ENCODE results near the gene TMED1.
"Not testable (repeated sequence)": the region's sequence is repeated elsewhere in the genome, so short reads cannot be mapped to it uniquely, and the experiment has no call there.

The TMED1 gene

GRCh38 chr19:10842788-10843187, 6.8 kb upstream of the TMED1 start:
- TF ChIP-seq FOXP2 (optimal IDR thresholded peaks at IDR 0.05; ENCODE audit: control extremely low read depth, extremely low read length, insufficient read depth) = no peak
- TF ChIP-seq EZH2 (IDR thresholded peaks at IDR 0.05) = no peak
- no peak for TF ChIP-seq POLR2AphosphoS5 (IDR thresholded peaks at IDR 0.05; ENCODE audit: borderline replicate concordance, low read depth, low read length)
- Histone ChIP-seq H3K9me3 (ENCODE audit: low read depth, low read length) (no peaks in the 10 kb centered on the region), H3K4me3 (no peak overlapping the region), H3K9ac (ENCODE audit: insufficient read length) (no peak overlapping the region), H3K27ac (no peak overlapping the region), H3K36me3 (ENCODE audit: insufficient read depth, low read length) (no peaks in the 10 kb centered on the region)
- no peak for DNase-seq (ENCODE audit: low read depth, low spot score)

- no peak for TF ChIP-seq POLR2AphosphoS5 (IDR thresholded peaks at IDR 0.05; ENCODE audit: borderline replicate concordance, low read depth, low read length)
- TF ChIP-seq FOXP2 (optimal IDR thresholded peaks at IDR 0.05; ENCODE audit: control extremely low read depth, extremely low read length, insufficient read depth) = no peak
- no peak for TF ChIP-seq EZH2 (IDR thresholded peaks at IDR 0.05)
- Histone ChIP-seq H3K9me3 (ENCODE audit: low read depth, low read length) (no peaks in the 10 kb centered on the region), H3K36me3 (ENCODE audit: insufficient read depth, low read length) (no peaks in the 10 kb centered on the region), H3K27ac (no peak overlapping the region), H3K4me3 (no peak overlapping the region), H3K9ac (ENCODE audit: insufficient read length) (no peak overlapping the region)
- no peak for DNase-seq (ENCODE audit: low read depth, low spot score)
These were observed 3.4 kb upstream of the TMED1 start for GRCh38 chr19:10839114-10840050.

- DNase-seq (ENCODE audit: low read depth, low spot score) = no peak
- H3K4me3 ChIP-seq = no peak overlapping the region
- TF ChIP-seq FOXP2 (optimal IDR thresholded peaks at IDR 0.05; ENCODE audit: control extremely low read depth, extremely low read length, insufficient read depth) (no peak), EZH2 (IDR thresholded peaks at IDR 0.05) (no peak), POLR2AphosphoS5 (IDR thresholded peaks at IDR 0.05; ENCODE audit: borderline replicate concordance, low read depth, low read length) (no peak)
- no peak overlapping the region for H3K9ac ChIP-seq (ENCODE audit: insufficient read length)
- no peaks in the 10 kb centered on the region for H3K9me3 ChIP-seq (ENCODE audit: low read depth, low read length)
- H3K27ac ChIP-seq = no peak overlapping the region
- no peaks in the 10 kb centered on the region for H3K36me3 ChIP-seq (ENCODE audit: insufficient read depth, low read length)
These were observed 2.4 kb upstream of the TMED1 start for GRCh38 chr19:10838377-10838776.

GRCh38 chr19:10837649-10838048, 1.6 kb upstream of the TMED1 start:
- H3K4me3 ChIP-seq; H3K27ac ChIP-seq; H3K9me3 ChIP-seq (ENCODE audit: low read depth, low read length); H3K9ac ChIP-seq (ENCODE audit: insufficient read length); DNase-seq (ENCODE audit: low read depth, low spot score); H3K36me3 ChIP-seq (ENCODE audit: insufficient read depth, low read length): not testable (repeated sequence)

GRCh38 chr19:10836479-10837330, 693 bp upstream of the TMED1 start:
- Histone ChIP-seq H3K4me3 (peak overlapping the region; percentile 94), H3K27ac (peak overlapping the region; percentile 93), H3K9ac (ENCODE audit: insufficient read length) (peak overlapping the region; percentile 95), H3K36me3 (ENCODE audit: insufficient read depth, low read length) (peaks cover 4% of the 10 kb centered on the region; the same call in 1 of the 2 replicates), H3K9me3 (ENCODE audit: low read depth, low read length) (no peaks in the 10 kb centered on the region)
- no peak for DNase-seq (ENCODE audit: low read depth, low spot score)
- TF ChIP-seq POLR2AphosphoS5 (IDR thresholded peaks at IDR 0.05; ENCODE audit: borderline replicate concordance, low read depth, low read length) (no peak), FOXP2 (optimal IDR thresholded peaks at IDR 0.05; ENCODE audit: control extremely low read depth, extremely low read length, insufficient read depth) (no peak), EZH2 (IDR thresholded peaks at IDR 0.05) (no peak)

GRCh38 chr19:10835089-10835753, 791 bp downstream of the TMED1 start:
- TF ChIP-seq EZH2 (IDR thresholded peaks at IDR 0.05) (no peak), POLR2AphosphoS5 (IDR thresholded peaks at IDR 0.05; ENCODE audit: borderline replicate concordance, low read depth, low read length) (no peak), FOXP2 (optimal IDR thresholded peaks at IDR 0.05; ENCODE audit: control extremely low read depth, extremely low read length, insufficient read depth) (no peak)
- Histone ChIP-seq H3K4me3 (peak overlapping the region; percentile 94), H3K9ac (ENCODE audit: insufficient read length) (no peak overlapping the region), H3K27ac (no peak overlapping the region), H3K9me3 (ENCODE audit: low read depth, low read length) (no peaks in the 10 kb centered on the region), H3K36me3 (ENCODE audit: insufficient read depth, low read length) (peaks cover 4% of the 10 kb centered on the region; the same call in 1 of the 2 replicates)
- no peak for DNase-seq (ENCODE audit: low read depth, low spot score)

GRCh38 chr19:10832939-10833296, 3.1 kb downstream of the TMED1 start:
- DNase-seq (ENCODE audit: low read depth, low spot score) = no peak
- Histone ChIP-seq H3K9ac (ENCODE audit: insufficient read length) (no peak overlapping the region), H3K36me3 (ENCODE audit: insufficient read depth, low read length) (peaks cover 4% of the 10 kb centered on the region; the same call in 1 of the 2 replicates), H3K9me3 (ENCODE audit: low read depth, low read length) (no peaks in the 10 kb centered on the region), H3K27ac (no peak overlapping the region), H3K4me3 (no peak overlapping the region)
- no peak for TF ChIP-seq FOXP2 (optimal IDR thresholded peaks at IDR 0.05; ENCODE audit: control extremely low read depth, extremely low read length, insufficient read depth)
- TF ChIP-seq EZH2 (IDR thresholded peaks at IDR 0.05) = no peak
- TF ChIP-seq POLR2AphosphoS5 (IDR thresholded peaks at IDR 0.05; ENCODE audit: borderline replicate concordance, low read depth, low read length) = no peak
